ENCODE measurements around the gene KRR1.
A peak's percentile ranks its signal among the peaks of the same experiment; 100 is the strongest.
"Not testable (repeated sequence)": the region's sequence is repeated elsewhere in the genome, so short reads cannot be mapped to it uniquely, and the experiment has no call there.

KRR1 gene

GRCh38 chr12:75525263-75525662, 13.9 kb upstream of the KRR1 start:
- no peak overlapping the region for H3K9ac ChIP-seq (ENCODE audit: low read length)
- H3K79me2 ChIP-seq (ENCODE audit: insufficient read depth, low read length), result no peaks in the 10 kb centered on the region
- no peak overlapping the region for H3K4me3 ChIP-seq (ENCODE audit: insufficient read depth, low read length, poor library complexity, severe bottlenecking)
- H2AFZ ChIP-seq (ENCODE audit: low read depth, low read length, severe bottlenecking), result no peak overlapping the region
- no peak overlapping the region for H3K4me2 ChIP-seq (ENCODE audit: low read depth, low read length, poor library complexity, severe bottlenecking)
- H3K9me2 ChIP-seq (replicated peaks; ENCODE audit: insufficient read depth, low read length), result no peaks in the 10 kb centered on the region
- H3K36me3 ChIP-seq (ENCODE audit: low read length), result no peaks in the 10 kb centered on the region
- no peaks in the 10 kb centered on the region for H4K20me1 ChIP-seq (ENCODE audit: low read depth, low read length)
- no peaks in the 10 kb centered on the region for H3F3A ChIP-seq (ENCODE audit: insufficient read depth)
- H3K27ac ChIP-seq (ENCODE audit: low read depth, low read length), result no peak overlapping the region
- H3K27me3 ChIP-seq (ENCODE audit: low read length), result no peaks in the 10 kb centered on the region
- TF ChIP-seq, protein P1, sequence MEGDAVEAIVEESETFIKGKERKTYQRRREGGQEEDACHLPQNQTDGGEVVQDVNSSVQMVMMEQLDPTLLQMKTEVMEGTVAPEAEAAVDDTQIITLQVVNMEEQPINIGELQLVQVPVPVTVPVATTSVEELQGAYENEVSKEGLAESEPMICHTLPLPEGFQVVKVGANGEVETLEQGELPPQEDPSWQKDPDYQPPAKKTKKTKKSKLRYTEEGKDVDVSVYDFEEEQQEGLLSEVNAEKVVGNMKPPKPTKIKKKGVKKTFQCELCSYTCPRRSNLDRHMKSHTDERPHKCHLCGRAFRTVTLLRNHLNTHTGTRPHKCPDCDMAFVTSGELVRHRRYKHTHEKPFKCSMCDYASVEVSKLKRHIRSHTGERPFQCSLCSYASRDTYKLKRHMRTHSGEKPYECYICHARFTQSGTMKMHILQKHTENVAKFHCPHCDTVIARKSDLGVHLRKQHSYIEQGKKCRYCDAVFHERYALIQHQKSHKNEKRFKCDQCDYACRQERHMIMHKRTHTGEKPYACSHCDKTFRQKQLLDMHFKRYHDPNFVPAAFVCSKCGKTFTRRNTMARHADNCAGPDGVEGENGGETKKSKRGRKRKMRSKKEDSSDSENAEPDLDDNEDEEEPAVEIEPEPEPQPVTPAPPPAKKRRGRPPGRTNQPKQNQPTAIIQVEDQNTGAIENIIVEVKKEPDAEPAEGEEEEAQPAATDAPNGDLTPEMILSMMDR (IDR thresholded peaks at IDR 0.05; ENCODE audit: insufficient read depth, low read length, poor library complexity, severe bottlenecking), result no peak
- no peak for TF ChIP-seq EZH2phosphoT487 (conservative IDR thresholded peaks at IDR 0.05; ENCODE audit: low read length)
- no peaks in the 10 kb centered on the region for H3K9me3 ChIP-seq (ENCODE audit: insufficient read depth, low read length)

DNA sequence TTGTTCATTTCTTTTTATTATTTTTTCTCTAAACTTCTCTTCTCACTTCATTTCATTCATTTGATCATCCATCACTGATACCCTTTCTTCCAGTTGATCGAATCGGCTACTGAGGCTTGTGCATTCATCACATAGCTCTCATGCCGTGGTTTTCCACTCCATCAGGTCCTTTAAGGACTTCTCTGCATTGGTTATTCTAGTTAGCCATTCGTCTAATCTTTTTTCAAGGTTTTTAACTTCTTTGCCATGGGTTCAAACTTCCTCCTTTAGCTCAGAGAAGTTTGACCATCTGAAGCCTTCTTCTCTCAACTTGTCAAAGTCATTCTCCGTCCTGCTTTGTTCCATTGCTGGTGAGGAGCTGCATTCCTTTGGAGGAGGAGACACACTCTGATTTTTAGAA, 10.7 kb upstream of the KRR1 start:
- not testable (repeated sequence) for H3K4me2 ChIP-seq (ENCODE audit: low read depth, low read length, poor library complexity, severe bottlenecking); H3K27me3 ChIP-seq (ENCODE audit: low read length); H3F3A ChIP-seq (ENCODE audit: insufficient read depth); H3K9me3 ChIP-seq (ENCODE audit: insufficient read depth, low read length); H3K79me2 ChIP-seq (ENCODE audit: insufficient read depth, low read length); H3K9ac ChIP-seq (ENCODE audit: low read length); H2AFZ ChIP-seq (ENCODE audit: low read depth, low read length, severe bottlenecking); H4K20me1 ChIP-seq (ENCODE audit: low read depth, low read length); H3K9me2 ChIP-seq (replicated peaks; ENCODE audit: insufficient read depth, low read length); H3K36me3 ChIP-seq (ENCODE audit: low read length); H3K27ac ChIP-seq (ENCODE audit: low read depth, low read length); H3K4me3 ChIP-seq (ENCODE audit: insufficient read depth, low read length, poor library complexity, severe bottlenecking)

DNA sequence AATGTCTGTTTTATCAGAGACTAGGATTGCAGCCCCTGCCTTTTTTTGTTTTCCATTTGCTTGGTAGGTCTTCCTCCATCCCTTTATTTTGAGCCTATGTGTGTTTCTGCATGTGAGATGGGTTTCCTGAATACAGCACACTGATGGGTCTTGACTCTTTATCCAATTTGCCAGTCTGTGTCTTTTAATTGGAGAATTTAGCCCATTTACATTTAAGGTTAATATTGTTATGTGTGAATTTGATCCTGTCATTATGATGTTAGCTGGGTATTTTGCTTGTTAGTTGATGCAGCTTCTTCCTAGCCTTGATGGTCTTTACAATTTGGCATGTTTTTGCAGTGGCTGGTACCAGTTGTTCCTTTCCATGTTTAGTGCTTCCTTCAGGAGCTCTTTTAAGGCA, 9.8 kb upstream of the KRR1 start:
- not testable (repeated sequence) for H3K9ac ChIP-seq (ENCODE audit: low read length); H3K9me2 ChIP-seq (replicated peaks; ENCODE audit: insufficient read depth, low read length); H3K79me2 ChIP-seq (ENCODE audit: insufficient read depth, low read length); H3K27ac ChIP-seq (ENCODE audit: low read depth, low read length); H3K27me3 ChIP-seq (ENCODE audit: low read length); H3K4me2 ChIP-seq (ENCODE audit: low read depth, low read length, poor library complexity, severe bottlenecking); H3F3A ChIP-seq (ENCODE audit: insufficient read depth); H3K36me3 ChIP-seq (ENCODE audit: low read length); H3K4me3 ChIP-seq (ENCODE audit: insufficient read depth, low read length, poor library complexity, severe bottlenecking); H2AFZ ChIP-seq (ENCODE audit: low read depth, low read length, severe bottlenecking); H4K20me1 ChIP-seq (ENCODE audit: low read depth, low read length); H3K9me3 ChIP-seq (ENCODE audit: insufficient read depth, low read length)

GRCh38 chr12:75509621-75510020, 1.8 kb downstream of the KRR1 start:
- Histone ChIP-seq H3F3A (ENCODE audit: insufficient read depth) (peaks cover 22% of the 10 kb centered on the region; the same call in 1 of the 2 replicates), H2AFZ (ENCODE audit: low read depth, low read length, severe bottlenecking) (no peak overlapping the region), H3K9ac (ENCODE audit: low read length) (peak overlapping the region; percentile 86), H3K36me3 (ENCODE audit: low read length) (peaks cover 17% of the 10 kb centered on the region), H4K20me1 (ENCODE audit: low read depth, low read length) (no peaks in the 10 kb centered on the region; the same call in 1 of the 2 replicates), H3K9me3 (ENCODE audit: insufficient read depth, low read length) (no peaks in the 10 kb centered on the region), H3K4me2 (ENCODE audit: low read depth, low read length, poor library complexity, severe bottlenecking) (peak overlapping the region; percentile 95), H3K79me2 (ENCODE audit: insufficient read depth, low read length) (peaks cover 53% of the 10 kb centered on the region), H3K27me3 (ENCODE audit: low read length) (no peaks in the 10 kb centered on the region), H3K4me3 (ENCODE audit: insufficient read depth, low read length, poor library complexity, severe bottlenecking) (peak overlapping the region; percentile 96), H3K9me2 (replicated peaks; ENCODE audit: insufficient read depth, low read length) (no peaks in the 10 kb centered on the region), H3K27ac (ENCODE audit: low read depth, low read length) (no peak overlapping the region)
- TF ChIP-seq EZH2phosphoT487 (conservative IDR thresholded peaks at IDR 0.05; ENCODE audit: low read length), result no peak
- TF ChIP-seq, protein P1 (IDR thresholded peaks at IDR 0.05; ENCODE audit: insufficient read depth, low read length, poor library complexity, severe bottlenecking), result no peak

All from SU-DHL-6 (cell line).